NCI-H524 treated with DMSO at 0.1 percent for 48 hours (cell line): ENCODE data around the gene TUBB4A.
"Not testable (repeated sequence)": the region's sequence is repeated elsewhere in the genome, so short reads cannot be mapped to it uniquely, and the experiment has no call there.

Experiments
- DNase-seq: peaks from one replicate; lab custom pipeline; 2025; lab: John Stamatoyannopoulos, UW

The TUBB4A gene

DNA sequence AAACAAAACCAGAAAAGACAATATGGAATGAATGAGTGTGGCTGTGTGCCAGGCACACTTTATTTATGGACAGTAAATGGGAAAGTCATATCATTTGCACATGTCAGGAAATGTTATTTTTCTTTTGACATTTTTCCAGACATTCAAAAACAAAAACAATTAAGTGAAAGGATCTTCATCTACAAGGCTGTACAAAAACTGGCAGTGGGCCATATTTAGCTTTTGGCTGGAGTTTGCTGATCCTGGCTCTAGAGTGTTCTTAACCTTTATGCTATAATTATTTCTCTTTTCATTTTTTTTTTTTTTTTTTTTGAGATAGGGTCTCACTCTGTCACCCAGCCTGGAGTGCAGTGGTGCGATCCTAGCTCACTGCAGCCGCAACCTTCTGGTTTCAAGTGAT is 22.2 kb upstream of the TUBB4A start:
- DNase-seq = no peak

DNA sequence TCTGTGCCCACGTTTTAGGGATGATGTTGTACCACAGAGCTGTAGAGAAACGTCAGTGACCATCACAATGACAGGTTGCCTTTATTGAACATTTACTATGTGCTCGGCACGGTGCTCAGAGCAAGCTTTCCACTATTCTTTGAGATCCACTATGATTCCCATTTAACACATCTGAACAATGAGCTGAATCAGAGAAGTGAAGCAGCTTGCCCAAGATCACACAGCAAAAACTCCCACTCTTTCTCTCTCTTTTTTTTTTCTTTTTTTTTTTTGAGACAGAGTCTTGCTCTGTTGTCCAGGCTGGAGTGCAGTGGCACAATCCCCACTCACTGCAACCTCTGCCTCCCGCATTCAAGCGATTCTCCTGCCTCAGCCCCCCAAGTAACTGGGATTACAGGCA is 20.6 kb upstream of the TUBB4A start:
- DNase-seq = no peak

DNA sequence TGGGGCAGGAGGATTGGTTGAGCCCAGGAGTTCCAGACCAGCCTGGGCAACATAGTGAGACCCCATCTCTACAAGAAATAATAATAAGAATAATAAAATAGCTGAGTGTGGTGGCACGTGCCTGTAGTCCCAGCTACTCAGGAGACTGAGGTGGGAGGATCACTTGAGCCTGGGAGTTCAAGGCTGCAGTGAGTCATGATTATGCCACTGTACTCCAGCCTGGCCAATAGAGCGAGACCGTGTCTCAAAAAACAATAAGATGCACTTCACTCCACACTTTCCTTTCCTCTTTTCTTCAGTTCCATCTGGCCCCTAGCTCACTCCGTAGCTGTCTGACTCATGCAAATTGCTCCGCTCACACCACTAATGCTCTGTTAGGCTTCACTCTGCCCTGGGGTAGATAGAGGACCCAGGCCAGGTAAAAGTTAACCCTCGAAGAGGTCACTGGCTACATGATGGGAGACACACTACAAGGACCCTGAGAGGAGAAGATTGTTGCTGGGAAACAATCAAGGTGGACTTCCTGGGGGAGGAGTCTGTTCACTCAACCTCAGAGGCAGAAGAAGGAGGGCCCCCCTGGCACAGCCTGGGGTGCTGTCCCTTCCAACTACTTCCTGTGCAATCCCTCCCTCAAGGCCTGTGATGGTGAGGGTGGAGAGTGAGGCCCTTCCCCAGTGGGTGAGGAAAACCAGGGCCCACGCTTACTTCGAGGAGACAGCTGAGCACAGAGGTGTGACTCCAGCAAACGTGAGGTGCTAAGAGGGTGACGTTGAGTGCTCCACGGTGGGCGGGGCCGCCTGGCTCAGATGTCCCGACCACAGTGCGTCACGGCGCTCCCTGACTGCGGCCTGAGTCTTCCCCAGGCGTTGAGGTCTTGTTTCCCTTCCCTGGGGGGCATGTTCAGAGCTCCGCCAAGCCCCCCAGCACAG is 19.9 kb upstream of the TUBB4A start:
- no peak for DNase-seq

DNA sequence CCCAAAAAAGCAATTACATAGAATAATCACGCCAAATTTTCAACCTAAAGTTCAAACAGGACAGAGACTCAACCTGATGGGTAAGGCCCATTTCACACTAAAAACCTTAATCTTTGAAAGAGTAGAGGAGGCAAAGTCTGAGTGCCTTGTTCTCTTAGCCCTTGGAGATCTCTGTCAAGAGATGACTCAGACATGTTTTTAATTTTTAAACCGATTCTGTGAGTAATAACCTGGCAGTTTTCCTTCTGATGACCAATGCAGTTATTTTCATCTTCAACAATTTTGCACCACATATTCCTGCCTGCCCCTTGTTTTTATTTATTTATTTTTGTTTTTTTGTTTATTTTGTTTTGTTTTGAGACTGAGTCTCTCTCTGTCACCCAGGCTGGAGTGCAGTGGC is 17.2 kb upstream of the TUBB4A start:
- DNase-seq = no peak

DNA sequence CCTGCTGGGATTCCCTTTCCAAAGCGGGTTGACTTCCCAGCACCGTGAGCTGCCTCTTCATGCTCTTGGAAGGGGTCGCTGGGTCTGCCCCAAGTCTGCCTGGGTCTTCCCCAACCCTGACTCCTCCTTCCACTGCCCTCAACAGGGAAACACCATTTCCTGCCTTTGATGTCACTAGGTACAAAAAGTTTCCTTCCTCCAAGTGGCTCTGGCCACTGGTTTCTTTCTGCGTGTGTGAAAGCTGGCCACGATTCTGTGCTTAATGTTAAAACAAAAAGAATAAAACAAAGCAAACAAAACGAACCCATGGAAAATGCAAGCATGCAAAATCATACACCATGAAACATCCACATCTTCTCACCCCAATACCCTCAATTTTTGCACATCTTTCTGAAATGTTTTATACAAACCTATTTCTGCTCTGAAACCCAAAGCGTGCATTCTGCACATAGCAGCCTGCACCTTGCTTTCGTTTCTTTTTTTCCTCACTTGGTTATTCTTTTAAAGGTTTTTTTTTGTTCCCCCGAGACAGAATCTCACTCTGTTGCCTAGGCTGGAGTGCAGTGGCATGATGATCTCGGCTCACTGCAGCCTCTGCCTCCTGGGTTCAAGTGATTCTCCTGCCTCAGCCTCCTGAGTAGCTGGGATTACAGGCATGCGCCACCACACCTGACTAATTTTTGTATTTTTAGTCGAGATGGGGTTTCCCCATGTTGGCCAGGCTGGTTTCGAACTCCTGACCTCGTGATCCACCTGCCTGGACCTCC is 16.2 kb upstream of the TUBB4A start:
- no peak for DNase-seq

DNA sequence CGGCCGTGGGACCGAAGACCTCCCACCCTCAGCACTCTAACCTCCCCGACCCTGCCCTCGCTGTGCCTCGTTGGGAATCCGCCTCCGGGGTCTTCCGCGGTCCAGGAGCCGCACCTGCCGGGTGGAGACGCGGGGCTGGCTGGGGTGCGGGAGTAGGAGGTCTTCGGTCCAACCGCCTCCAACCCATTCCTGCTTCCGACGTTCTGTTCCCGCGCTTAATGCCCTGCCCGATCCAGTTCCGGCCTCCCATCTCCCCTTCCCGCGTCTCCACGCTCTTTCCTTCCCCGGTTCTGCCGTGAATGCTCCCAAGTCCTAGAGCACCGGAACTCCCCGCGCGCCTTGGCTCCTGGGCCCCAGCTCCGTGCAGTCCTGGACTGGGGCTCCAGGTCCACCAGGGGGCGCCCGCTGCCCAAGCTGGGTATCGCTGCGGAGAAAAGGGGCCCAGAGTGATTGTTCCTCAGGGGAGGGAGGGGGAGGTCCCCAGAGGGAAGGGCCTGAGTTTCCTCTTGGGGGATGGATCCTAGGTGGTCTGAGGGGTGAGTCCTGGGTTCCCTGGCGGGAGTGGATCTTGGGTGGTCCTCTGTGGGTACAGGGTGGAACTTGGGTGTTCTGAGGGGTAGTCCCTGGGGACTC is 14.7 kb upstream of the TUBB4A start:
- DNase-seq = peak; percentile 18

DNA sequence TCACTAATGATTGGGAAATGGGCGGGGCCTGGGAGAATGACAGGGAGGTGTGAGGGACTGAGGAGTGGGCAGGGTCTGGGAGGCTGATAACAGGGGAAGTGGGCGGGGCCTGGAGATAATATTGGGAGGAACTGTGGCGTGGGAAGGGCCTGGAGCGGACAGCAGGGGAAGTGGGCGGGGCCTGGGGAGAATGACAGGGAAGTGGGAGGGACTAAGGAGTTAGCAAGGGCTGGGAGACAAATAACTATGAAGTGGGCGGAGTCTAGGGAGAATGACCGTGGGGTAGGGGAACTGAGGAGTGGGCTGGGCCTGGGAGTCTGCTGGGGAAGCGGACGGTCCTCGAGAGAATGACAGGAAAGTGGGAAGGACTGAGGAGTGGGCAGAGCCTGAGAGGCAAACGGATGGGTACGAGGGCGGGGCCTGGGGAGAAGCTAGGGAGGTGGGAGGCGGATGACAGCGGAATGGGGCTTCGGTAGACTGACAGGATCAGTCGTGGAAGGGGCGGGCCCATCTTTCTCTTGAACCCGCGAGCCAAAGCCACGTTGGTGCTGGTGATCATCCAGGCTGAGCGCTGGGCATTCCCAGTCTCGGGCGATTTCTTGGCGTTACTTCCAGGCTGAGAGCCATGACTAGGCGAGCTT is 14.0 kb upstream of the TUBB4A start:
- no peak for DNase-seq

DNA sequence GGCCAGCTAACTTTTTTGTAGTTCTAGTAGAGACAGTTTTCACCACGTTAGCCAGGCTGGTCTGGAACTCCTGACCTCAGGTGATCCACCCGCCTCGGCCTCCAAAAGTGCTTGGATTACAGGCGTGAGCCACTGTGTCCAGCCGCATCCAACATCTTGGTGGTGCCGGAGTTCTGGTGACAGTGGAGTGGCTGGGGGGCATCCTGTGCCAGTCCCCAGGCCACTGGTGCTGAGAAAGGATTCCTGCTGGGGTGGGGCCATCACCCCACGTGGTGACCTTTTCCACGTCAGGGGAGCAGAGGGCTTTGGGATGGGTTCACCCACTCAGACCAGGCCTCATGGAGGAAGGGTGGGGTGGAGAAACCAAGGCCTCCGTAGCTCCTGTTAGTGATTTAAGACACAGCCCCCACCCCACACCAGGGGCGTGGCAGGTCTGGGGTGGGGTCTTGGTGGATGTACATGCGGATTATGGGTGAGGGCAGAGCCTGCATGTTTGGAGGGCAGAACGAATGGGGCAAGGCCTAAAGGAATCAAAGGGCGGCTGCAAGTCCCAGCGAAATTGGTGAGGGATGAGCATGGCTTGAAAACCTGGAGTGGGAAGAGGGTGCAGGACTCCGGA is 12.9 kb upstream of the TUBB4A start:
- DNase-seq = no peak

DNA sequence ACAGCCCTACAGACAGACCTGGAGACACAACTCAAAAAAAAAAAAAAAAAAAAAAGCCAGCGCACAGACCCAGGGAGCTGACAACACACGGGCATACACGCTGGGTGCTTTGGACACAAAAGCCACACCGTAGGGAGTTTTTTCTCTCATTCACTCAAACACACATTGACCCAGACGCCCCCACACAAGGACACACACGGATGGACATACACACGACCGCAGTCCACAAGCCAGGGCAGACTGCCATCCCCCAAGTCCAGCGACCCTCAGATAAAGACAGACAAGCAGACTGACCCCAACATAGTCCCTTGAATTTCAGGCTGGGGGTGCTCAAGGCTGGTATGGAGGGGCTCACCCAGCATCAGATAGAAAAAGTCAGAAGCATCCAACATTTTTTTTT is 12.0 kb upstream of the TUBB4A start:
- no peak for DNase-seq

DNA sequence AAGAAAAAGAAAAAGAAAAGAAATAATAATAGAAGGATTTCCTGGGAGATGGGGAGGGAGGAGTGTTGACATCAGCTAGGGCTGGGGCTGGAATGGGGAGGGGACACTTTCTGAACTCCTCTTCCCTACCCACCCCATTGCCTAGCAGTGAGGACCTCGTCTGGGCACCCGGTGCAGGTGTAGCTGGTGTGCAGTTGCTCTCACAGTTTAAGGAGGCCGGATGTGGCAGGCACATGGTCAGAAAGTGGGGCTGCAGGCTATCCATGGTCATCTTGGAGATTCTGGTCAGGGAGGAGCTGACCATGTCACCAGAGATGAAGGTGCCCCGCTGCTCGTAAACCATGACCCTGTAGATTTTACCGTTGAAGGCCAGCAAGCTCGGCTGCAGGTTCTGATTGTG is 8.5 kb upstream of the TUBB4A start:
- DNase-seq = no peak

DNA sequence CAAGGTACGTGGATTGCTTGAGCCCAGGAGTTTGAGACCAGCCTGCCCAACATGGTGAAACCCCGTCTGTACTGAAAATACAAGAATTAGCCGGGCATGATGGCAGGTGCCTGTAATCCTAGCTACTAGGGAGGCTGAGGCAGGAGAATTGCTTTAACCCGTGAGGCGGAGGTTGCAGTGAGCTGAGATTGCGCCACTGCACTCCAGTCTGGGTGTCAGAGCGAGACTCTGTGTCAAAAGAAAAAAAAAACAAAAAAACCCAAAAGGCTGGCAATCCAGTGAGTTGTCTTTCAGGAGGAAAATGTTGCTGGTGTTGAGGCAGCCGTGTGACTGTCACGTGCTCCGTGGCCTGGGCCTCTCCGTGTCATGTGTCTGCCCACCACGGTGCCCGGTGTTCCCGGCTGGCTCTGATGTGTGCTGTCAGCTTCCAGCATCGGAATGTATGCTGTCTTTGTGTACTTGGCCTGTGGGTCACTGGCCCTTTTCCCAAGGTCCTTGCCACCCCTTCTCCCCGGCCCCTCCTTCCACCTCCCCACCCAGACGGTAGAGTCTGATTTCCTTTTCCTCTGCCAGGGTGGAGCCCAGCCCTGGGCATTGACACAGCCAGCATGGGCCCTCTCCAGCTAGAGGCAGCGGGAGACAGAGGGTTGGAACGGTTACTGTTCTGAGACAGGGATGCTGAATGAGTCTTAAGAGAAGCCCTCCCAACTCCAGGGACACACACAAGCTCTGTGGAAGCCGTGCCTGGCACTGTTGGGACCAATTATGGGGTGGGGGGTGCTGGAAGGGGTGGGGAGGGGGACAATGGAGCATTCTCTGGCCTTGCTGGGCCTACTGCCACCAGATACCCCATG is 7.2 kb upstream of the TUBB4A start:
- no peak for DNase-seq

DNA sequence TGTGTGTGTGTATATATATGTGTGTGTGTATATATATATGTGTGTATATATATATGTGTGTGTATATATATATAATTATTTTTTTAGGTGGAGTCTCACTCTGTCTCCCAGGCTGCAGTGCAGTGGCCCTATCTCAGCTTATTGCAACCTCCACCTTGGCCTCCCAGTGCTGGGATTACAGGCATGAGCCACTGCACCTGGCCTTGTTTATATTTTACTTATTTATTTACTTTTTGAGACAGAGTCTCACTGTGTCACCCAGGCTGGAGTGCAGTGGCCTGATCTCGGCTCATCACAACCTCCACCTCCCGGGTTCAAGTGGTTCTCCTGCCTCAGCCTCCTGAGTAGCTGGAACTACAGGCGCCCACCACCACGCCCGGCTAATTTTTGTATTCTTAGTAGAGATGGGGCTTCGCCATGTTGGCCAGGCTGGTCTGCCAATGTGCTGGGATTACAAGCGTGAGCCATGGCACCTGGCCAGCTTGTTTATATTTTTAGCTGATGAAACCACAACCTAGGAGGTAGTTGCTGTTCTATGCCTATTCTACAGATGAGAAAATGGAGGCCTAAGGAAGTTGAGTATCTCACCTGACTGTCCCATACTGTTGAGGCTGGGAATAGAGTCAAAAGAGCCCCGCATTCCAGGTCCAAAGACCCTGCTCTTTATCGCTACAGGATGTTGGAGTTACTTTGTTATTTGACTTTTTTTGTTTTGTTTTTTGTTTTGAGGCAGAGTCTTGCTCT is 6.1 kb upstream of the TUBB4A start:
- DNase-seq = not testable (repeated sequence)

DNA sequence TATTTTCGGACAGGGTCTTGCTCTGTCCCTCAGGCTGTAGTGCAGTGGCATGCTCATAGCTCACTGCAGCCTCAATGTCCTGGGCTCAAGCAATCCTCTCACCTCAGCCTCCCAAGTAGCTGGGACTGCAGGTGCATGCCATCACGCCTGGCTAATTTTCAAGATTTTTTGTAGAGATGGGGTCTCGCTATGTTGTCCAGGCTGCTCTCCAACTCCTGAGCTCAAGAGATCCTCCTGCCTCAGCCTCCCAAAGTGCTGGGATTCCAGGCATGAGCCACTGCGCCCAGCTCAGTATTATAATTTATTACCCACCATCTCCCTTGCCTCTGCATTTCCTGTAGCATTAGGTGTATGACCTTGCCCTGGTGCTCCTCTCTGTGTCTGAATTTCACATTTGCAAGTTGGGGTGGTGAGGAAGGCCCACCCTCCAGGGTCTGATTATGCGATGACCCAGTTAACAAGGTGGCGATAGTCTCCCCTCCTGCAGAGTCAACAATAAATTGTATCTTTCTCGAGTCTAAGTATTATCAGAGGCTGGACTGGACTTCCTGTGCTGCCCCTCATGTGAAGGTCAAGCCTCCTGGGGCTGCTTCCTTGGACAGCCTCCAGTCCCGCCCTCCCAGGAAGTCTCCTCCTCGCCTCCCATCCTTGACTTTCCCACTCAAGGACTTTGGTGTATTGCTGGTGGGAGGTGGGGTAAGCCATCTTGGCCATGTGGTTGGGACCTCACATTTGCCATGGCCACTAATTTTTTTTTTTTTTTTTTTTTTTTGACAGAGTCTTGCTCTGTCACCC is 1.5 kb upstream of the TUBB4A start:
- DNase-seq = no peak

DNA sequence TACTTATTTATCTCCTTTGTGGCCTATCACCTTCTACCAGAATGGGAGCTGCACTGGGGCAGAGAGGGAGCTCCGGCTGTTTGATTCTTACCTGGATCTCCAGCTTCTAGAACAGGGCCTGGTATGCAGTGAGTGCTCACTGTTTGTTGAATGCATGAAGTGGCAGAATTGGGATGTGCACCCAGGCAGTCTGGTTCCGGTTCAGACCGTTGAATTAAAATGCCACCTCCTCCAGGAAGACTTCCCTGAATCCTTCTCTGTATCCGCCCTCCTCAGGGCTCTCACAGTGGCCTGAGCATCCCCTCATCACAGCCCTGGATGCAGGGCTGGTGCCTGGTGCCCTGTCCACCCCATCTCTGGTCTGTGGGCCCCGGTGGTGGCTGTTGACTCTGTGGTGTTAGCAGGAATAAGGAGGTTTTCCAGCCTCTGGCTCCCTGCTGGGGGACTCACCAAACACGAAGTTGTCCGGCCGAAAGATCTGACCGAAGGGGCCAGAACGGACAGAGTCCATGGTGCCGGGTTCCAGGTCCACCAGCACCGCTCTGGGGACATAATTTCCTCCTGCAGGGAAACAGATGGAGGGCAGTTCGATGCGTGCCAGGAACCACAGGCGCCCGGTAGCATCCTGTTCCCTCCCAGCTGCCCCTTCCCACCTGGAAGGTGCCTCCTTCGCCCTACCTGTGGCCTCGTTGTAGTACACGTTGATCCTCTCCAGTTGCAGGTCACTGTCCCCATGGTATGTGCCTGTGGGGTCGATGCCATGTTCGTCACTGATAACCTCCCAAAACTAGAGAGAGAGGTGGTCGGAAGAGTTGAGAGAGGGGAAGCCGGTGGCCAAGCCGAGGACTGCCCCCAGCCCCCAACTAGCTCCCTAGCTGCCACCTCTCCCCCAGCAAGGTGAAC is 1.0 kb downstream of the TUBB4A start:
- no peak for DNase-seq

DNA sequence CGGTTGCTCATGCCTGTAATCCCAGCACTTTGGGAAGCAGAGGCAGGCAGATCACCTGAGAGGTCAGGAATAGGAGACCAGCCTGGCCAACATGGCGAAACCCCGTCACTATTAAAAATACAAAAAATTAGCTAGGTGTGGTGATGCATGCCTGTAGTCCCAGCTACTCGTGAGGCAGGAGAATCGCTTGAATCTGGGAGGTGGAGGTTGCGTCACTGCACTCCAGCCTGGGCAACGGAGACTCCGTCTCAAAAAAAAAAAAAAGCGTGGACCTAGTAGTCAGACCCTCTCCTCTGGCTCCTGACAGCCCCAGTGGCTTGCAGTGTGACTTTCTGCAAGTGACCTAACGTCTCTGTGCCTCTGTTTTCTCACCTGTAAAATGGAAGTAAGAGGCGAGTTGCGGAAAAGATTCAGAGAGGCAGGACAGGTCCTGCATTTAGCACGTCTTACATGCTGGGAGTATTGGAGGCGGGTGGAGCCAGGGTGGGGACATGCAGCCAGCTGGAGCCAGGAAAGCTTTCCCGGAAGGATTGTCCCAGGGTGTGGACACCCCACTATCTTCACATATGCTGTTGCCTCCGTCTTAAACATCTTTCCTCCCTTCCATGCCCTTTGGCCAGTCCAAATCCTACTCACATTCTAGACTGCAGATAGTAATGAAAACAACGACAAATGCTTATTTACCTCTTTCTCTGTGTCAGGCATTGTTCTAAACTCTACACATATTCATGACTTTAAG is 2.9 kb downstream of the TUBB4A start:
- DNase-seq = no peak

DNA sequence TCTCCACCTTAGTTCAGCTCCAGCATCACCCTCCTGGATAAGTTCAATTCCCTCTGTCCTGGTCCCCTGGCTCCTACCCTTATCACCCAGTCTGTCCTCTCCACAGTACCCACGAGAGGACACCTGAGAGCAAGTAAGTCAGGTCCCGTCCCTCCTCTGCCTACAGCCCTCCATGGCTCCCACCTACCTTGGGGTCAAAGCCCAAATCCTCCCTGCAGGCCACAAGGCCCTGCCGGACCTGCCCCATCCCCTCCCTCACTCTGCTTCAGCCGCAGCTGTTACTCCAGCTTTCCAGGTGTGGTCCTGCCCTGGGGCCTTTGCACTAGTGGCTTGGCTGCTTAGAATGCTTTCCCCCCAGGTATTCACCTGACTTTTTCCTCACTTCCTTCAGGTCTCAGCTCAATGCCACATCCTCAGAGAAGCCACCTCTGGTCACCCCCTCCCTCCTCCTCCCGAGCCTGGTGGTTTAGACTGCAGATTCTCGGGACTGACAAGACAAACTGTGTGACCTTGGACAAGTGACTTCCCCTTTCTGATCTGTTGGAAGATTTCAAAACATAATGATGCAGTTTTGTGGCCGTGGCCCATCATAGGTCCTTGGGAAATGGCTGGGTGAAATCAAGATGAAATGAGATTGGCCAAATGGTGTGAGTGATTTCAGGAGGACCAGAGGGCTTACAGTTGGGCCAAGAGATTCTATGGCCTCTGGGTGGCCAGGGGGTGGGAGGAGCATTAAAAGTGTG is 3.6 kb downstream of the TUBB4A start:
- DNase-seq = no peak

DNA sequence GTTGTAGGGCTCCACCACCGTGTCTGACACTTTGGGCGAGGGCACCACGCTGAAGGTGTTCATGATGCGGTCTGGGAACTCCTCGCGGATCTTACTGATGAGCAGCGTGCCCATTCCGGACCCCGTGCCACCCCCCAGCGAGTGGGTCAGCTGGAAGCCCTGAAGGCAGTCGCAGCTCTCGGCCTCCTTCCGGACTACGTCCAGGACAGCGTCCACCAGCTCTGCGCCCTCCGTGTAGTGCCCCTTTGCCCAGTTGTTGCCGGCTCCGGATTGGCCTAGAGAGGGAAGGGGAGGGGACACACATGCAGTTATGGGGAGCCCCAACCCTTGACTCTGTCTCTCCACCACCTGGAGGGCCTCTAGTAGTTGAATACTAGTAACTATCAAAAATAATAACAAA is 6.2 kb downstream of the TUBB4A start:
- DNase-seq = no peak
